HG02588 (cell line): Measurements from ENCODE around the gene MYO5A.
A peak's percentile ranks its signal among the peaks of the same experiment; 100 is the strongest.
"Not testable (repeated sequence)": the region's sequence is repeated elsewhere in the genome, so short reads cannot be mapped to it uniquely, and the experiment has no call there.

Source experiments
- ATAC-seq: cut with Tn5 transposase; IDR thresholded peaks from one replicate; pipeline ENCODE4 v1.9.1; 2021; ENCODE audit warnings: mild to moderate bottlenecking, moderate library complexity; ENCODE audit not compliant: unreplicated experiment

Gene MYO5A

GRCh38 chr15:52509500-52510245, 19.0 kb downstream of the MYO5A start:
- no peak for ATAC-seq

- no peak for ATAC-seq
Observed at GRCh38 chr15:52506549-52506948, 22.1 kb downstream of the MYO5A start.

- no peak for ATAC-seq
Observed at GRCh38 chr15:52505151-52505550, 23.5 kb downstream of the MYO5A start.

- ATAC-seq = peak; percentile 74
Observed at GRCh38 chr15:52503788-52504496, 24.7 kb downstream of the MYO5A start.

GRCh38 chr15:52502608-52503007, 26.1 kb downstream of the MYO5A start:
- no peak for ATAC-seq

GRCh38 chr15:52499506-52499905, 29.2 kb downstream of the MYO5A start:
- no peak for ATAC-seq

- no peak for ATAC-seq
Observed at GRCh38 chr15:52498706-52499105, 30.0 kb downstream of the MYO5A start.

GRCh38 chr15:52496776-52497470, 31.8 kb downstream of the MYO5A start:
- ATAC-seq = no peak

- no peak for ATAC-seq
Observed at GRCh38 chr15:52496175-52496574, 32.5 kb downstream of the MYO5A start.

- ATAC-seq = no peak
Observed at GRCh38 chr15:52495125-52495524, 33.6 kb downstream of the MYO5A start.

- no peak for ATAC-seq
Observed at GRCh38 chr15:52493968-52494367, 34.7 kb downstream of the MYO5A start.

GRCh38 chr15:52492132-52492531, 36.5 kb downstream of the MYO5A start:
- no peak for ATAC-seq

GRCh38 chr15:52491472-52491871, 37.2 kb downstream of the MYO5A start:
- ATAC-seq = no peak

- ATAC-seq = not testable (repeated sequence)
Observed at GRCh38 chr15:52489430-52489829, 39.2 kb downstream of the MYO5A start.

- ATAC-seq = no peak
Observed at GRCh38 chr15:52488830-52489229, 39.9 kb downstream of the MYO5A start.

- no peak for ATAC-seq
Observed at GRCh38 chr15:52486003-52486996, 42.4 kb downstream of the MYO5A start.

GRCh38 chr15:52485290-52485689, 43.4 kb downstream of the MYO5A start:
- ATAC-seq = no peak

- no peak for ATAC-seq
Observed at GRCh38 chr15:52483707-52484106, 45.0 kb downstream of the MYO5A start.

GRCh38 chr15:52481915-52482314, 46.8 kb downstream of the MYO5A start:
- peak; percentile 97 for ATAC-seq

- no peak for ATAC-seq
Observed at GRCh38 chr15:52480990-52481389, 47.7 kb downstream of the MYO5A start.

- ATAC-seq = no peak
Observed at GRCh38 chr15:52466716-52467115, 62.0 kb downstream of the MYO5A start.
